Measurements from ENCODE around the gene POLR3A. TPM values are rescaled to one million over a fixed set of nuclear protein-coding genes. Genes with fewer than 3 reads are reported as not detected.

Gene POLR3A
- total RNA-seq, 1 donor from 2014 or later: 18.8 TPM

GRCh38 chr10:77961668-77962067 lies 67.6 kb downstream of the POLR3A start:
- no peaks in the 10 kb centered on the region for H3K36me3 ChIP-seq (ENCODE audit: control insufficient read depth in 3 of 3, insufficient read depth in 3 of 3, low read length in 3 of 3)

GRCh38 chr10:77960829-77961329 lies 68.4 kb downstream of the POLR3A start:
- Histone ChIP-seq H3K27ac (ENCODE audit: low read depth, low read length) (no peak overlapping the region), H3K9me3 (ENCODE audit: control insufficient read depth in 3 of 3, low read length in 3 of 3) (no peaks in the 10 kb centered on the region), H3K4me1 (ENCODE audit: control insufficient read depth in 3 of 3, insufficient read depth in 3 of 3, low read length in 3 of 3) (no peaks in the 10 kb centered on the region), H3K36me3 (ENCODE audit: control insufficient read depth in 3 of 3, insufficient read depth in 3 of 3, low read length in 3 of 3) (no peaks in the 10 kb centered on the region), H3K9ac (ENCODE audit: low read depth in 1 of 3, low read length in 3 of 3) (no peak overlapping the region), H3K4me3 (ENCODE audit: low read length in 3 of 3) (no peak overlapping the region), H3K27me3 (ENCODE audit: control insufficient read depth in 3 of 3, insufficient read depth in 3 of 3, low read length in 3 of 3) (no peaks in the 10 kb centered on the region)

More at GRCh38 chr10:77961668-77962067, 67.6 kb downstream of the POLR3A start:
- Histone ChIP-seq H3K4me1 (ENCODE audit: control insufficient read depth in 3 of 3, insufficient read depth in 3 of 3, low read length in 3 of 3) (no peaks in the 10 kb centered on the region), H3K4me3 (ENCODE audit: low read length in 3 of 3) (no peak overlapping the region), H3K9me3 (ENCODE audit: control insufficient read depth in 3 of 3, low read length in 3 of 3) (no peaks in the 10 kb centered on the region), H3K27me3 (ENCODE audit: control insufficient read depth in 3 of 3, insufficient read depth in 3 of 3, low read length in 3 of 3) (no peaks in the 10 kb centered on the region), H3K27ac (ENCODE audit: low read depth, low read length) (no peak overlapping the region), H3K9ac (ENCODE audit: low read depth in 1 of 3, low read length in 3 of 3) (no peak overlapping the region)

GRCh38 chr10:77959887-77960455 lies 69.3 kb downstream of the POLR3A start:
- Histone ChIP-seq H3K36me3 (ENCODE audit: control insufficient read depth in 3 of 3, insufficient read depth in 3 of 3, low read length in 3 of 3) (no peaks in the 10 kb centered on the region), H3K27ac (ENCODE audit: low read depth, low read length) (no peak overlapping the region), H3K27me3 (ENCODE audit: control insufficient read depth in 3 of 3, insufficient read depth in 3 of 3, low read length in 3 of 3) (no peaks in the 10 kb centered on the region), H3K4me1 (ENCODE audit: control insufficient read depth in 3 of 3, insufficient read depth in 3 of 3, low read length in 3 of 3) (peaks cover 0 to 3% (median 0%) of the 10 kb centered on the region in 3 donors), H3K9me3 (ENCODE audit: control insufficient read depth in 3 of 3, low read length in 3 of 3) (no peaks in the 10 kb centered on the region), H3K4me3 (ENCODE audit: low read length in 3 of 3) (no peak overlapping the region), H3K9ac (ENCODE audit: low read depth in 1 of 3, low read length in 3 of 3) (no peak overlapping the region)

- Histone ChIP-seq H3K36me3 (ENCODE audit: control insufficient read depth in 3 of 3, insufficient read depth in 3 of 3, low read length in 3 of 3) (no peaks in the 10 kb centered on the region), H3K9ac (ENCODE audit: low read depth in 1 of 3, low read length in 3 of 3) (no peak overlapping the region), H3K9me3 (ENCODE audit: control insufficient read depth in 3 of 3, low read length in 3 of 3) (no peaks in the 10 kb centered on the region), H3K27ac (ENCODE audit: low read depth, low read length) (no peak overlapping the region), H3K4me3 (ENCODE audit: low read length in 3 of 3) (no peak overlapping the region), H3K4me1 (ENCODE audit: control insufficient read depth in 3 of 3, insufficient read depth in 3 of 3, low read length in 3 of 3) (peaks cover 0 to 3% (median 0%) of the 10 kb centered on the region in 3 donors), H3K27me3 (ENCODE audit: control insufficient read depth in 3 of 3, insufficient read depth in 3 of 3, low read length in 3 of 3) (no peaks in the 10 kb centered on the region)
Measured at GRCh38 chr10:77959384-77959783, 69.9 kb downstream of the POLR3A start.

- H3K9ac ChIP-seq (ENCODE audit: low read depth in 1 of 3, low read length in 3 of 3): no peak overlapping the region
- H3K9me3 ChIP-seq (ENCODE audit: control insufficient read depth in 3 of 3, low read length in 3 of 3): no peaks in the 10 kb centered on the region
- no peaks in the 10 kb centered on the region for H3K27me3 ChIP-seq (ENCODE audit: control insufficient read depth in 3 of 3, insufficient read depth in 3 of 3, low read length in 3 of 3)
- no peak overlapping the region for H3K27ac ChIP-seq (ENCODE audit: low read depth, low read length)
- peaks cover 0 to 3% (median 0%) of the 10 kb centered on the region in 3 donors for H3K4me1 ChIP-seq (ENCODE audit: control insufficient read depth in 3 of 3, insufficient read depth in 3 of 3, low read length in 3 of 3)
- H3K36me3 ChIP-seq (ENCODE audit: control insufficient read depth in 3 of 3, insufficient read depth in 3 of 3, low read length in 3 of 3): no peaks in the 10 kb centered on the region
- H3K4me3 ChIP-seq (ENCODE audit: low read length in 3 of 3): no peak overlapping the region
Measured at GRCh38 chr10:77955136-77955535, 74.2 kb downstream of the POLR3A start.

- peak overlapping the region; percentile 32 to 65 (median 43) for H3K9ac ChIP-seq (ENCODE audit: low read depth in 1 of 3, low read length in 3 of 3)
- no peaks in the 10 kb centered on the region for H3K27me3 ChIP-seq (ENCODE audit: control insufficient read depth in 3 of 3, insufficient read depth in 3 of 3, low read length in 3 of 3)
- peak overlapping the region; percentile 56 for H3K27ac ChIP-seq (ENCODE audit: low read depth, low read length)
- no peaks in the 10 kb centered on the region for H3K9me3 ChIP-seq (ENCODE audit: control insufficient read depth in 3 of 3, low read length in 3 of 3)
- H3K4me3 ChIP-seq (ENCODE audit: low read length in 3 of 3): peak overlapping the region; percentile 9 to 26 (median 13)
- peaks cover 10 to 13% (median 13%) of the 10 kb centered on the region in 3 donors for H3K4me1 ChIP-seq (ENCODE audit: control insufficient read depth in 3 of 3, insufficient read depth in 3 of 3, low read length in 3 of 3)
- H3K36me3 ChIP-seq (ENCODE audit: control insufficient read depth in 3 of 3, insufficient read depth in 3 of 3, low read length in 3 of 3): no peaks in the 10 kb centered on the region
Measured at GRCh38 chr10:77949167-77949566, 80.1 kb downstream of the POLR3A start.

GRCh38 chr10:77946084-77946483 lies 83.2 kb downstream of the POLR3A start:
- Histone ChIP-seq H3K4me1 (ENCODE audit: control insufficient read depth in 3 of 3, insufficient read depth in 3 of 3, low read length in 3 of 3) (peaks cover 10 to 21% (median 17%) of the 10 kb centered on the region in 3 donors), H3K27ac (ENCODE audit: low read depth, low read length) (no peak overlapping the region), H3K9me3 (ENCODE audit: control insufficient read depth in 3 of 3, low read length in 3 of 3) (no peaks in the 10 kb centered on the region), H3K36me3 (ENCODE audit: control insufficient read depth in 3 of 3, insufficient read depth in 3 of 3, low read length in 3 of 3) (no peaks in the 10 kb centered on the region), H3K27me3 (ENCODE audit: control insufficient read depth in 3 of 3, insufficient read depth in 3 of 3, low read length in 3 of 3) (no peaks in the 10 kb centered on the region), H3K9ac (ENCODE audit: low read depth in 1 of 3, low read length in 3 of 3) (no peak overlapping the region), H3K4me3 (ENCODE audit: low read length in 3 of 3) (no peak overlapping the region)

- Histone ChIP-seq H3K4me1 (ENCODE audit: control insufficient read depth in 3 of 3, insufficient read depth in 3 of 3, low read length in 3 of 3) (peaks cover 14 to 25% (median 21%) of the 10 kb centered on the region in 3 donors), H3K36me3 (ENCODE audit: control insufficient read depth in 3 of 3, insufficient read depth in 3 of 3, low read length in 3 of 3) (no peaks in the 10 kb centered on the region)
Measured at GRCh38 chr10:77944519-77944918, 84.8 kb downstream of the POLR3A start.

GRCh38 chr10:77943121-77943901 lies 86.0 kb downstream of the POLR3A start:
- H3K9ac ChIP-seq (ENCODE audit: low read depth in 1 of 3, low read length in 3 of 3): peak overlapping the region in 2 of 3 donors; percentile 50 to 61
- peaks cover 6 to 17% (median 12%) of the 10 kb centered on the region in 3 donors for H3K4me1 ChIP-seq (ENCODE audit: control insufficient read depth in 3 of 3, insufficient read depth in 3 of 3, low read length in 3 of 3)
- no peaks in the 10 kb centered on the region for H3K9me3 ChIP-seq (ENCODE audit: control insufficient read depth in 3 of 3, low read length in 3 of 3)
- no peaks in the 10 kb centered on the region for H3K27me3 ChIP-seq (ENCODE audit: control insufficient read depth in 3 of 3, insufficient read depth in 3 of 3, low read length in 3 of 3)
- no peak overlapping the region for H3K4me3 ChIP-seq (ENCODE audit: low read length in 3 of 3)
- H3K27ac ChIP-seq (ENCODE audit: low read depth, low read length): no peak overlapping the region
- H3K36me3 ChIP-seq (ENCODE audit: control insufficient read depth in 3 of 3, insufficient read depth in 3 of 3, low read length in 3 of 3): no peaks in the 10 kb centered on the region

More at GRCh38 chr10:77944519-77944918, 84.8 kb downstream of the POLR3A start:
- Histone ChIP-seq H3K9ac (ENCODE audit: low read depth in 1 of 3, low read length in 3 of 3) (no peak overlapping the region), H3K4me3 (ENCODE audit: low read length in 3 of 3) (no peak overlapping the region), H3K27ac (ENCODE audit: low read depth, low read length) (no peak overlapping the region), H3K9me3 (ENCODE audit: control insufficient read depth in 3 of 3, low read length in 3 of 3) (no peaks in the 10 kb centered on the region), H3K27me3 (ENCODE audit: control insufficient read depth in 3 of 3, insufficient read depth in 3 of 3, low read length in 3 of 3) (no peaks in the 10 kb centered on the region)

- no peaks in the 10 kb centered on the region for H3K27me3 ChIP-seq (ENCODE audit: control insufficient read depth in 3 of 3, insufficient read depth in 3 of 3, low read length in 3 of 3)
- peaks cover 6 to 17% (median 12%) of the 10 kb centered on the region in 3 donors for H3K4me1 ChIP-seq (ENCODE audit: control insufficient read depth in 3 of 3, insufficient read depth in 3 of 3, low read length in 3 of 3)
- no peak overlapping the region for H3K4me3 ChIP-seq (ENCODE audit: low read length in 3 of 3)
- H3K36me3 ChIP-seq (ENCODE audit: control insufficient read depth in 3 of 3, insufficient read depth in 3 of 3, low read length in 3 of 3): no peaks in the 10 kb centered on the region
- no peaks in the 10 kb centered on the region for H3K9me3 ChIP-seq (ENCODE audit: control insufficient read depth in 3 of 3, low read length in 3 of 3)
- no peak overlapping the region for H3K27ac ChIP-seq (ENCODE audit: low read depth, low read length)
- H3K9ac ChIP-seq (ENCODE audit: low read depth in 1 of 3, low read length in 3 of 3): no peak overlapping the region
Measured at GRCh38 chr10:77941790-77942189, 87.5 kb downstream of the POLR3A start.

Data from skeletal muscle tissue (tissue), 4 donors.